ENCODE measurements around the gene LZTS2.

Gene LZTS2

GRCh38 chr10:101010329-101010728, 10.7 kb downstream of the LZTS2 start:
- Mint-ChIP-seq H3K4me3 (no peak overlapping the region), H3K36me3 (peaks cover 1 to 4% of the 10 kb centered on the region in 2 donors), H3K27me3 (peaks cover 12 to 13% of the 10 kb centered on the region in 2 donors), H3K9me3 (no peaks in the 10 kb centered on the region), H3K27ac (no peak overlapping the region), H3K4me1 (peaks cover 18 to 20% of the 10 kb centered on the region in 2 donors)
- ATAC-seq (replicated peaks) (no peak), DNase-seq (no peak)

DNA sequence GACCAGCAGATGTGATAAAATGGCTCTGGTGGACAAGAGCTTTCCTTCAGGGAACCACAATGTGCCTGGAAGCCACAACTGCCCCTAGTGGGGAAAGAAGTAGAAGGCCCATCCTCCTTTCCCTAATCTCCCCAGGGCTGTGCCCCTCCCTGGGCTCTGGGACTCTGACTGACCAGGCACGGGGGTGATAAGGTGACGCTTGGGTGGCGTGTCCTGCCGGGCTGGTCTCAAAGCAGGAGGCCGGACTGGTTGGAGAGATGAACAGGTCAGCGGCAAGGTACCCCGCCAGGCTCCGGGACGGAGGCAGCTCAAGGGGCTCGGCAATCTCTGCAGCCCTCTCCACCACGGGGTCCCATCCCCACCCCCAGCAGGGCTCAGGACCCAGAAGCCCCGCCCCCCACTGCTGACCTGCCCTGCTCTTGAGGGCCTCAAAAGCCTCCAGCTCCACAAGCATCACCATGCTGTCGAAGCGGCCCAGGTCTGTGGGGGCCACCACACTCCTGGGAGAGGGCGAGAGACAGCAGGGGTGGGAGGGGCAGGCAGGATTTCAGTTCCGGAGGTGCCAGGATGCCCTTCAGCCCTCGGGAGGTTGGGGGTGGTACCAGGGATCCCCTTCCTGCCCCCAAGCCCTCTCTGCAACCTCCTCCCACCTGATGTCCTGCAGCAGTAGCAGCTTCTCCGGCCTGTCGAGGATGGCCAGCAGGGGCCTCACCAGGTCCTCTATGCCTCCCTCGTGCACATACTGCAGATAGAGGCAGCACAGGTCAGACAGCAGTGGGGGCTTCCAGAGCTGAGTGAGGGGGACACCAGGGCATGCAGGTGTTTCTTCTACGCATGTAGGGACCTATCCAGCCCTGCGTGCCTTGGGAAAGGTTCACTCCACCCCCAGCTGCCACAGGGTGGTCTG, 12.2 kb downstream of the LZTS2 start:
- ATAC-seq (replicated peaks): no peak
- no peak overlapping the region for H3K27ac Mint-ChIP-seq
- H3K27me3 Mint-ChIP-seq: peaks cover 24 to 26% of the 10 kb centered on the region in 2 donors
- H3K4me1 Mint-ChIP-seq: peaks cover 18 to 20% of the 10 kb centered on the region in 2 donors
- no peak for DNase-seq
- no peak overlapping the region for H3K4me3 Mint-ChIP-seq
- no peaks in the 10 kb centered on the region for H3K36me3 Mint-ChIP-seq
- H3K9me3 Mint-ChIP-seq: no peaks in the 10 kb centered on the region

DNA sequence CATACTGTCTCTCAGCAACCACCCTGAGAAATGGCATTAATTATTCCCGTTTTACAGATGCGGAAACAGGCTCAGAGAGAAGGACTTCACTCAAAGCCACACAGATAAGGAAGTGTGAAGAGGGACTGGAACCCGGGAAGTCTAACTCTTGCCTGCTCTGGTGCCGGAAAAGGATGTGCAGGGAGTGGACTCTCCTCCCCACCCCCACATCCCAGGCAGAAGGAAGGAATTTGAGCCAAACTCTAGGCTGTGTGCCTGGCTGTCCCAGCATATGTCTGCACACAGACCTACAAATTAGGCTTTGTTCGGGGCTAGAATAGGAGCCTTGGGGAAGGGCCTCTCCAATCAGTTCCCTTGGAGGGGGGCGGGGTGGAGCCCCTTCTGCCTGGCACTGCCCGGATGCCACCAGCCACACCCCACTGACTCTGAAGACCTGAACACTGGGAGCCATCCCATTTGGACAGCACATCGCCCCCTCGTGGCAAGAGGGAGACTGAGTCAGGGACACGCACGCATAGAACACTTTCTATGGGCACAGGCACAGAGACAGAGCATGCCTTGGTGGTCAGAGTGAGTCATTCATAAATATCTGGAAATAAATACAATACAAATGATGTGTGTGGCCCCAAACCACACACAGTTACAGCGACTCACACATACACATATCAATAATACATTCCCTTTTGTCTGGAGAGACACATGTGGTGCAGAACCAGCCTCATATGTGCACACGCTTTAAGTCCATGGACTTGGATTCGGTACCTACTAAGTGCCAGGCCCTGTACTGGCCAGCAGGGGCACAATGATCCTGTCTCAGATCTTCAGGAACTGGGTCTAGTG, 13.1 kb downstream of the LZTS2 start:
- H3K9me3 Mint-ChIP-seq: no peaks in the 10 kb centered on the region
- no peaks in the 10 kb centered on the region for H3K36me3 Mint-ChIP-seq
- H3K27ac Mint-ChIP-seq: peak overlapping the region; percentile 70
- ATAC-seq (replicated peaks): peak; percentile 91 to 92
- DNase-seq: peak; percentile 57
- peak overlapping the region in 1 of 2 donors; percentile 0 for H3K4me3 Mint-ChIP-seq
- peaks cover 33 to 36% of the 10 kb centered on the region in 2 donors for H3K27me3 Mint-ChIP-seq
- peaks cover 20 to 24% of the 10 kb centered on the region in 2 donors for H3K4me1 Mint-ChIP-seq

GRCh38 chr10:101013365-101013825, 13.8 kb downstream of the LZTS2 start:
- peak overlapping the region in 1 of 2 donors; percentile 0 for H3K4me3 Mint-ChIP-seq
- peaks cover 38 to 42% of the 10 kb centered on the region in 2 donors for H3K27me3 Mint-ChIP-seq

GRCh38 chr10:101014230-101014884, 14.7 kb downstream of the LZTS2 start:
- Mint-ChIP-seq H3K9me3 (no peaks in the 10 kb centered on the region), H3K27ac (no peak overlapping the region), H3K4me3 (no peak overlapping the region), H3K4me1 (peaks cover 28 to 40% of the 10 kb centered on the region in 2 donors), H3K27me3 (peaks cover 42 to 50% of the 10 kb centered on the region in 2 donors), H3K36me3 (no peaks in the 10 kb centered on the region)
- ATAC-seq (replicated peaks): peak; percentile 38 to 47
- peak; percentile 43 for DNase-seq

More at GRCh38 chr10:101013365-101013825, 13.8 kb downstream of the LZTS2 start:
- ATAC-seq (replicated peaks) (no peak), DNase-seq (no peak)
- Mint-ChIP-seq H3K4me1 (peaks cover 25 to 31% of the 10 kb centered on the region in 2 donors), H3K9me3 (no peaks in the 10 kb centered on the region), H3K27ac (peak overlapping the region; percentile 70), H3K36me3 (no peaks in the 10 kb centered on the region)

- Mint-ChIP-seq H3K4me1 (peaks cover 29 to 44% of the 10 kb centered on the region in 2 donors), H3K4me3 (no peak overlapping the region), H3K9me3 (no peaks in the 10 kb centered on the region), H3K27ac (no peak overlapping the region), H3K27me3 (peaks cover 46 to 54% of the 10 kb centered on the region in 2 donors), H3K36me3 (no peaks in the 10 kb centered on the region)
- DNase-seq (no peak), ATAC-seq (replicated peaks) (no peak)
Measured at GRCh38 chr10:101014966-101015581, 15.5 kb downstream of the LZTS2 start.

DNA sequence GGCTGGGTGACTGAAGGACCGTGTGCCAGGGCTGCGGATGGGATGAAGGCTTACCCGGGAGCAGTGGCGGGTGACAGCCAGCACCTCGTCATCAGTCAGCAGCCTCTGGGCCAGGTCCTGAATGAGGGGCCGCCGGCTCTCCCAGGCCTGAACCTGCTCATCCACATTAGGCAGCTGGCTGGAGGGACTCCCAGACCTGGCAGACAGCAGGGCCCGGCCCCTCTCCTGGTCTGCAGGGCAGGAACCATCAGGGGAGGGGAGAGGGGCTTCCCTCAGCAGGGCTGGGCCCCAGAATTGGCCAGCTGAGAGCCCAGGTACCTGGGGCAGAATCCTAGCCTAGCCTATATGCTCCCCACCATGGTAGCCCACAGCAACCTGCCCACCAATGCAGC, 16.0 kb downstream of the LZTS2 start:
- Mint-ChIP-seq H3K27ac (no peak overlapping the region), H3K4me3 (no peak overlapping the region), H3K27me3 (peaks cover 46 to 55% of the 10 kb centered on the region in 2 donors), H3K9me3 (no peaks in the 10 kb centered on the region), H3K4me1 (peaks cover 29 to 44% of the 10 kb centered on the region in 2 donors), H3K36me3 (no peaks in the 10 kb centered on the region)
- ATAC-seq (replicated peaks) (no peak), DNase-seq (no peak)

- Mint-ChIP-seq H3K27ac (peak overlapping the region; percentile 1), H3K27me3 (peaks cover 50 to 64% of the 10 kb centered on the region in 2 donors), H3K4me3 (no peak overlapping the region), H3K36me3 (no peaks in the 10 kb centered on the region), H3K9me3 (no peaks in the 10 kb centered on the region), H3K4me1 (peaks cover 29 to 44% of the 10 kb centered on the region in 2 donors)
- no peak for DNase-seq
- ATAC-seq (replicated peaks): no peak
Measured at GRCh38 chr10:101016814-101017213, 17.2 kb downstream of the LZTS2 start.

- peaks cover 22 to 38% of the 10 kb centered on the region in 2 donors for H3K4me1 Mint-ChIP-seq
- DNase-seq: no peak
- no peaks in the 10 kb centered on the region for H3K36me3 Mint-ChIP-seq
- H3K27ac Mint-ChIP-seq: peak overlapping the region; percentile 87
- no peaks in the 10 kb centered on the region for H3K9me3 Mint-ChIP-seq
- H3K27me3 Mint-ChIP-seq: peaks cover 49 to 67% of the 10 kb centered on the region in 2 donors
- ATAC-seq (replicated peaks): peak; percentile 61 to 65
- H3K4me3 Mint-ChIP-seq: peak overlapping the region; percentile 61 to 71
Measured at GRCh38 chr10:101018118-101018599, 18.6 kb downstream of the LZTS2 start.

DNA sequence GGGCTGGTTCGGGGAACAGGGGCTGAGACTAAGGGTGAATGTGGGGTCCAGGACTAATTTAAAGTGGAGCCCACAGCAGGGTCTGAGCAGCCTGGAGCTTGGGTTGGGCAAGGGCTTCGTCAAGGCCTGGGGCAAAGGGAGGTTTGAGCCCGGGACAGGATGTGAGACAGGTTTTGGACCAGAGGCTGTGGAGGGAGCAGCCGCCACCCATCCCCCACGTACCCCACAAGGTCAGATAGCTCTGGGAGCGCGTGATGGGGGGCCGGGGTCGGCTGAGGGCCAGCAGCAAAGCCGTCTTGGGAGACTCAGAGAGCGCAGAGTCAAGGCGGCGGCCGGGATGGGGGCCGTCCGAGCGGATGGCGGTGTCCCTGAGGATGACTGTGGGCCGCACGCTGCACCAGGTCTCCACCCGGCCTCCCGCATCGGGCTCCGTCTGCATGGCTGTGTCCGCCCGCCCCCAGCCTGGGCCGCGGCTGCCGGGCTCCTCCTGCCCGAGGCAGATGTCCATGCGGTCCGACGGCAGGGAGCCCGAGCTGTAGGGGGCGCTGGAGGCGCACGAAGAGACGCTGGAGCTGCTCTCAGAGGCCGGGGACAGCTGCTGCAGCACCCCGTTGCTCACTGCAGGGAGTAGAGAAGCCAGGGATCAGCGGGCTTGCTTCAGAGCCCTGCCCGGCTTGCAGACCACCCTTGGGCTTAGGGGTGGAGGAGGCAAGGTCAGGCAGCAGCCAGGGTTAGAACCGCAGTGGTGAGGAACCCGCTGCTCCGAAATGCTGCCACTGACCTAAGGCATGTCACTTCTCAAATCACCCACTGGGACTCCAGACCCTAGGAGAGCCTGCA, 19.2 kb downstream of the LZTS2 start:
- peak overlapping the region; percentile 61 to 71 for H3K4me3 Mint-ChIP-seq
- H3K27ac Mint-ChIP-seq: peak overlapping the region; percentile 87
- DNase-seq: peak; percentile 65
- no peaks in the 10 kb centered on the region for H3K36me3 Mint-ChIP-seq
- H3K4me1 Mint-ChIP-seq: peaks cover 18 to 34% of the 10 kb centered on the region in 2 donors
- ATAC-seq (replicated peaks): peak; percentile 79 to 80
- no peaks in the 10 kb centered on the region for H3K9me3 Mint-ChIP-seq
- peaks cover 47 to 63% of the 10 kb centered on the region in 2 donors for H3K27me3 Mint-ChIP-seq

DNA sequence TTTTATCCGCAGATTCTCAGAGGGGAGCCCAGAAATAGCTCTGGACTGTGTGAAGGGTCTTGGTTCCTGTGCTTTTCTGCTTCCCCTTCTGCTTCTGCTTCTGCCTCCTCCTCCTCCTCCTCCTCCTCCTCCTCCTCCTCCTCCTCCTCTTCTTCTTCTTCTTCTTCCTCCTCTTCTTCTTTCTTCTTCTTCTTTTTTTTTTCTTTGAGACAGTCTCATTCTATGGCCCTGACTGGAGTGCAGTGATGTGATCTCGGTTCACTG, 19.8 kb downstream of the LZTS2 start:
- DNase-seq (no peak), ATAC-seq (replicated peaks) (no peak)
- no peak overlapping the region for H3K27ac Mint-ChIP-seq
- H3K4me1 Mint-ChIP-seq: peaks cover 16 to 29% of the 10 kb centered on the region in 2 donors
- H3K36me3 Mint-ChIP-seq: no peaks in the 10 kb centered on the region
- H3K27me3 Mint-ChIP-seq: peaks cover 45 to 63% of the 10 kb centered on the region in 2 donors
- H3K4me3 Mint-ChIP-seq: peak overlapping the region in 1 of 2 donors; percentile 9
- no peaks in the 10 kb centered on the region for H3K9me3 Mint-ChIP-seq

- Mint-ChIP-seq H3K4me1 (peaks cover 11 to 25% of the 10 kb centered on the region in 2 donors), H3K9me3 (no peaks in the 10 kb centered on the region), H3K4me3 (no peak overlapping the region), H3K27me3 (peaks cover 36 to 55% of the 10 kb centered on the region in 2 donors), H3K27ac (no peak overlapping the region), H3K36me3 (no peaks in the 10 kb centered on the region)
- ATAC-seq (replicated peaks) (no peak), DNase-seq (no peak)
Measured at GRCh38 chr10:101020427-101021075, 20.9 kb downstream of the LZTS2 start.

Data from stimulated activated naive B cell treated with anti-CD40 and anti-IgM and Interleukin-4, amounts not matched to agents 10 μg/mL and 1 μg/mL and 100 μg/mL, for 72 hours (primary cell).